T-helper 22 cell (primary cell): ENCODE data around the gene IGFLR1.
"Not testable (repeated sequence)": the region's sequence is repeated elsewhere in the genome, so short reads cannot be mapped to it uniquely, and the experiment has no call there.

Experiments used
- DNase-seq: peaks from one replicate; pipeline ENCODE4 v3.0.0-alpha.2; 2020; ENCODE audit warnings: low read depth

IGFLR1 gene

GRCh38 chr19:35777086-35777841 lies 35.0 kb upstream of the IGFLR1 start:
- no peak for DNase-seq

- no peak for DNase-seq
Measured at GRCh38 chr19:35776102-35776788, 34.0 kb upstream of the IGFLR1 start.

GRCh38 chr19:35775298-35776101 lies 33.2 kb upstream of the IGFLR1 start, which contains the start of gene ARHGAP33:
ARHGAP33 (plus strand) TSS chr19:35775564; CDS start chr19:35775659, 95 bp downstream.
- DNase-seq = peak; percentile 96

- no peak for DNase-seq
Measured at GRCh38 chr19:35775046-35775297, 32.7 kb upstream of the IGFLR1 start.

- no peak for DNase-seq
Measured at GRCh38 chr19:35774274-35775045, 32.2 kb upstream of the IGFLR1 start.

GRCh38 chr19:35773020-35773806 lies 31.0 kb upstream of the IGFLR1 start:
- DNase-seq = no peak

- DNase-seq = not testable (repeated sequence)
Measured at GRCh38 chr19:35772362-35772761, 30.1 kb upstream of the IGFLR1 start.

- no peak for DNase-seq
Measured at GRCh38 chr19:35768082-35768421, 25.8 kb upstream of the IGFLR1 start.

- DNase-seq = no peak
Measured at GRCh38 chr19:35767288-35768081, 25.2 kb upstream of the IGFLR1 start.

- DNase-seq = no peak
Measured at GRCh38 chr19:35766571-35767104, 24.4 kb upstream of the IGFLR1 start.

- DNase-seq = no peak
Measured at GRCh38 chr19:35764432-35765315, 22.4 kb upstream of the IGFLR1 start.

GRCh38 chr19:35760711-35761349 lies 18.6 kb upstream of the IGFLR1 start:
- no peak for DNase-seq

- no peak for DNase-seq
Measured at GRCh38 chr19:35759697-35760096, 17.4 kb upstream of the IGFLR1 start.

GRCh38 chr19:35757749-35758608 lies 15.7 kb upstream of the IGFLR1 start, which contains the start of gene PROSER3:
PROSER3 (plus strand) TSS chr19:35758176; CDS start chr19:35758216, 40 bp downstream.
- DNase-seq = peak; percentile 99

- DNase-seq = no peak
Measured at GRCh38 chr19:35757231-35757748, 15.0 kb upstream of the IGFLR1 start.

- DNase-seq = no peak
Measured at GRCh38 chr19:35756377-35757230, 14.4 kb upstream of the IGFLR1 start, which contains the start of gene HSPB6. HSPB6 (minus strand) TSS chr19:35757029; CDS start chr19:35757008, 21 bp downstream.
